Stimulated activated CD4-positive, alpha-beta T cell treated with anti-CD3 and anti-CD28 coated beads, Interleukin-12 subunit alpha, Interleukin-12 subunit beta, amount 100 ng/mL, for 48 hours (primary cell): Measurements from ENCODE around the gene MRPL27.
"Not testable (repeated sequence)": the region's sequence is repeated elsewhere in the genome, so short reads cannot be mapped to it uniquely, and the experiment has no call there.

Experiments
- DNase-seq, 3 donors: peaks; one replicate each; pipeline ENCODE4 v3.0.0-alpha.2; 2020; ENCODE audit warnings: low read depth in 2 of 3, low spot score in 1 of 3

MRPL27 gene

DNA sequence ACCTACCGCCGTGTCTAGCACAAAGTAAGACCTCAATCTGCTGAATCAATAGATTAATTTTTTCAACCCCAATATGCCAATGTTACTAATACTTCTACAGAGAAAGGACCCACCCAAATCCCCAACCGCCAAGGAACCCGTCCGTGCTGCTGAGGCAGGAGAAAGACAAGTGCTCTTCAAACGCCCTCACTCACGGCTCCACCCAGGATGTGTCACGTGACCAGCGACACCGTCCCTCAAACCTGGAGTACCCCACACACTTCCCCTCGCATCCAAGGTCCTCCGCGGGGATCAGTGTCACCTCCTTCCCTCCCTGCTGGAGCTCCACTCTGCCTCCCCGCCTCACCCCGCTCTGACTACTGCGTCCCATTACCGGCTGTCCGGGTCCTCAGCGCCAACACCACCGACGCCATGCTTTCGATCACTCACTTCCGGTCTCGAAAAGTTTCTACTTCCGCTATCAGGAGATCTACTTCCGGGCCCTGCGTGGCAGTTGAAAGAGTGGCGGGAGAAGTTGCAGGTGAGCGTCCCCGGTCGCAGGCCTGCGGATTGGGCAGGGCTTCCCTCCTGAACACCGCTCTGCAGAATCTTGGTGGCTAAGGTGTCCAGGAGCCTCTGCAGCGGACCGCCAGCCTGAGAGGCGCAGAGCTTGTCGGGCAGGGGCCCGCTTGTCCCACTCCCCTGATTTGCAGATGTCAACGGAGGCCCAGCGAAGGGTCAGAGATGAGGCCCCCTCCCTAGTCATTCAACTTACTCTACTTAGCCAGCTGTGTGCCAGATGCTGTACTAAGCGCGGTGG, at the start of gene MRPL27, which contains the start of gene EME1:
Gene MRPL27 (minus strand): TSS at position 427 of the 799 bp plus-strand sequence. CDS start 14 bp downstream, at position 413.
Gene EME1 (plus strand): TSS at position 472 of the 799 bp plus-strand sequence. CDS start 1,980 bp downstream, outside the sequence.
- DNase-seq, result peak; percentile 74 to 81 (median 79)

DNA sequence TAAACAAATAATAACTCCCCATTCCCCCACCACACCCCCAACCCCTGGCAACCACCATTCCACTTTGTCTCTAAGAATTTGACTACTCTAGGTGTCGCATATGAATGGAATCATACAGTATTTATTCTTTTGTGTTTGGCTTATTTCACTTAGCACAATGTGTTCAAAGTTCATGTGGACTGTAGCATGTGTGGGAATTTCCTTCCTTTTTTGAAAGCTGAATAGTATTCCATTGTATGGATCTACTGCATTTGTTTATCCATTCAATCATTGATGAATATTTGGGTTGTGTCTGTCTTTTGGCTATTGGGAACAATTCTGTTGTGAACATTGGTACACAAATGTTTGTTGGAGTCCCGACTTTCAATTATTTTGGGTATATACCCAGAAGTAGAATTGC, 49.8 kb upstream of the MRPL27 start:
- DNase-seq, result no peak

DNA sequence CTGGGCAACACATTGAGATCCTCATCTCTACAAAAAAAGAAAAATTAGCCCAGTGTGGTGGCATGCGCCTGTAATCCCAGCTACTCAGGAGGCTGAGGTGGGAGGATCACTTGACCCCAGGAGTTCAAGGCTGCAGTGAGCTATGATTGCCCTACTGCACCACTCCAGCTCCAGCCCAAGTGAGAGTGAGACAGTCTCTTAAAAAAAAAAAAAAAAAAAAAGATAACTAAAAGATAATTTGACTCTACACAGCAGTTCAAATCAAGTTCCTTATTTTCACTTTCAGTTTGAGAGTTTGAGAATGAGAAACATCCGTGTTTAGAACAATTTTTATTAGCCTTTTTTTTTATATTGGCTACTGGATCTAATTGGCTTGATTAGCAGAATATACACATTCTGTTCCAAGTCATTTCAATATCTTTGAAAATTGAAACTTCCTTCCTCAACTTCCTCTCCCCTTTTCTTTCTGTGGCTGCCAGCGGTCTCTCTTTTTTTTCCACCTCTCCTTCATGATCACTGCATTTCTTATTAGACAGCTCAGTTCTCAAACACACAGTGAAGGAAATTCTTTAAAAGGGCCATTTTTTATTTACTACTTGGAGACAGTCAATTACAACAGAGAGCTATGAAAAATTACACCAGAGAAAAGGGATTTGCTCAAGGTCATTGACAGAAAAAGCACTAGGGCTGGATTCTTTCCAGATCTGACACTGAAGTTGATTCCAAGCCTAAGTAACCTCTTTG, 48.5 kb upstream of the MRPL27 start:
- DNase-seq, result no peak

DNA sequence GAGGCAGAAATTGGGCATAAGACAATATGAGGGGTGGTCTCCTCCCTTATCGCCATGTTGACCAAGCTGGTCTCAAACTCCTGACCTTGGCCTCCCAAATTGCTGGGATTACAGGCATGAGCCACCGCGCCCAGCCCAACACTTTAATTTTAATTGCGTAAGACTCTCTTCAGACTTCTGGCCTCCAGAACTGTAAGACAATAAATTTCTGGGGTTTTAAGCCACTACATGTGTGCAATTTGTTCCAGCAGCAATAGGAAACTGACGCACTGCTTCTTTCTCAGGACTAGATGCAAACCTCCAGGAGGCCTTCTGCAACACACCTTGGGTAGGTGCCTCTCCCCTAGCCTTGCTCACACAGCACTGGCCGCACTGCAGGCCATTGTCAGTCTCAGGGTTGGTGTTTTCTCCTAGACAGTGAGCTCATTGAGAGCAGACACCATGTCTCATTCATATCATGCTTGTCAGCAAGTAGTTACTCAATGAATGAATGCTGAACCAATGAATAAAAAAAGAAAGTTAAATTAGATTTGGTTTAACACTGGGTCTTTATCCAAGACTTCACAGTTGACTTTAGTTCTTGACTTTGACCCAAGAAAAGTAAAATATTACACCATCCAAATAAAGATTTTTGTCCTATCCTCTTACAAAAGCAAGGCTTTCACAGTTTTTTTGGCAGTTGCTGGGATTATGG, 47.6 kb upstream of the MRPL27 start:
- no peak for DNase-seq

DNA sequence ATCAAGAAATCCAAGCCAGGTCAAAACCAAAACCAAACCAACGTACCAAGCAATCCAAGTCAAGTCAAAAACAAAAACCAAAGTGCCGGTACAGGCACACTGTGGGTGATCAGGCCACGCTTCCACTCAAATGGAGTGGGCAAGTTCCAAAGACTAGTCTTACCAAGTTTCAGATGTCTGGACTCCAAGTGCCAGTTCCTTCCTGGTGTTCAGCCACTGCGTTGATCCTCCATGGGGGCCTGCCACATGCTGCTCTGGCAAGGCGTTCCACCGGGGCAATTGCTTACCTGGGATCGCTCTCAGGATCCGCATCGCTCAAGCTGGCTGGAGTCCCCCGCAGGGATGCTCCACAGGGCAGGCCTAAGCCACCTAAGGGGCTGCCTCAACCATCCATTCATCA, 46.6 kb upstream of the MRPL27 start:
- not testable (repeated sequence) for DNase-seq

DNA sequence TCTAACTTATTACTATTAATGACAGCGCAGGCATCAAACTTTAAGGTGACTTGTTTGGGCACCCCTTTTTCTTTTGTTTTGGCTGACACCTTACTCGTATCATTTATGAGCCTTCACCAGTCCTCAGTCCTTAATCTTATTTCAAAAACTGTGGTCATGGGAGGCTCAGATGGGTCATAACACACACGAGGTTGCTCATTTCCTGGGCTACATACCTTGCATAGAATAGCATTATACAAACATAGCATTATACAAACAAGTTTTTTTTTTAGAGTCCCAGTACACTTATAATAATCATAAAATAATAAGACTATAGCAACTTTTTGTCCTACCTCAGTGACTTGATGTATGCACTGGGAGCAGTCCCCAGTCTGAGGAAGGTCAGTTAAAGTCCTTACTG, 41.8 kb upstream of the MRPL27 start:
- no peak for DNase-seq

DNA sequence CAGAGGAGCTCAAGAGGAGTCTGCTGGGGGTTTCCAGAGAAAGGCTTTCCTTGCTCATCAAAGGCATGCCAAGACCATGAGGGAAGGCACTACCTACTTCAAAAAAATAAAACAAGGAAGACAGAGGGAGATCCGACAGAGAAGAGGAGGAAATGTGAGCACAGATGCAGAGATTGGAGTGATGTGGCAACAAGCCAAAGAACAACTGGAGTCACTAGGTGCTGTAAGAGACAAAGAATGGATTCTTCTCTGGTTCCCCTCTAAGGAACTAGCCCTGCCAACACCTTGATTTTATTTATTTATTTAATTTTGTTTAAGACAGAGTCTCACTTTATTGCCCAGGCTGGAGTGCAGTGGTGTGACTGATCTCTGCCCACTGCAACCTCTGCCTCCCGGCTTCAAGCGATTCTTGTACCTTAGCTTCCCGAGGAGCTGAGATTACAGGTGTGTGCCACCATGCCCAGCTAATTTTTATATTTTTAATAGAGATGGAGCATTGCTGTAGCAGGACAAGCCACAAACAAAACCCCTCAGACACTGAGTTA, 39.3 kb upstream of the MRPL27 start:
- no peak for DNase-seq

DNA sequence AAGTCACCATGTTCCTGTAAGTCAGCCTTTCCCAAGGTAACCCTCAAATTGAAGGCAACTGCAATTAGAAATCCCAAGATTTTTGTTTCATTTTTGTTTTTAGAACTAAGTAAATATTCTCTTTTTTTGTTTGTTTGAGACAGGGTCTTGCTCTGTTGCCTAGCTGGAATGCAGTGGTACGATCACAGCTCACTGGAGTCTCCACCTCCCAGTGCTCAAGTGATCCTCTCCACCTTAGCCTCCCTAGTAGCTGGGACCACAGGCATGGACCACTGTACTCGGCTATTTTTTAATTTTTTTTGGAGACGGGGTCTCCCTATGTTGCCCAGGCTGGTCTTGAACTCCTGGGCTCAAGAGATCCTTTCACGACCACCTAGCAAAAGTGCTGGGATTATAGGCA, 34.9 kb upstream of the MRPL27 start:
- DNase-seq, result no peak

DNA sequence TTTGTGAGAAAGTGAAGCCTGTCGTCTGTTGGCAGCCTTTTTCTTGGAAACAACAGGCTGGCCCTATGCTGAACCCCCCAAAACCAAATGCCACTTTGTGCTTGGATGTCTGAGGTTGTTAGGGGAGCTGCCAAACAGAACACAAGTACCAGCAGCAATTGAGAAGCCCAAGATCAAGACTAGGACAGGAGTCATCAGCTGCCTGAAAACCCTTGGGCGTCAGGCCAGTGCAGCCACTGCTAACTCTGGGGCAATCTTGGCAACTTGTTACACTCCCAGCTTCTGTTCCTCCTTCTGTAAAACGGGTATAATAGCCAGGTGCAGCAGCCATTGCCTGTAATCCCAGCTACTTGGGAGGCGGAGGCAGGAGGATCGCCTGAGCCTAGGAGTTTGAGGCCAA, 33.6 kb upstream of the MRPL27 start:
- DNase-seq, result no peak

DNA sequence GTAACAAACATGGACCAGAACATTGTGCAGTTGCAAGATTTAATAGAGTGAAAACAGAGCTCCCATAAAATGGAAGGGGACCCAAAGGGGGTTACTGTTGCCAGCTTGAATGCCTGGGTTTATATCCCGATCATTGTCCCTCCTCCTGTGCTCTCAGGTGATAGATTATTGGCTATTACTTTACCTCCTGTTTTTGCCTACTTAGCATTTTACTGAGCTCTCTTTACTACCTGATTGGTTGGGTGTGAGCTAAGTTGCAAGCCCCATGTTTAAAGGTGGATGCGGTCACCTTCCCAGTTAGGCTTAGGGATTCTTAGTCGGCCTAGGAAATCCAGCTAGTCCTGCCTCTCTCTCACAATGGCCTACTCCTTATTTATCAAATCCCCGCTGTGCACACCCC, 32.4 kb upstream of the MRPL27 start:
- not testable (repeated sequence) for DNase-seq

DNA sequence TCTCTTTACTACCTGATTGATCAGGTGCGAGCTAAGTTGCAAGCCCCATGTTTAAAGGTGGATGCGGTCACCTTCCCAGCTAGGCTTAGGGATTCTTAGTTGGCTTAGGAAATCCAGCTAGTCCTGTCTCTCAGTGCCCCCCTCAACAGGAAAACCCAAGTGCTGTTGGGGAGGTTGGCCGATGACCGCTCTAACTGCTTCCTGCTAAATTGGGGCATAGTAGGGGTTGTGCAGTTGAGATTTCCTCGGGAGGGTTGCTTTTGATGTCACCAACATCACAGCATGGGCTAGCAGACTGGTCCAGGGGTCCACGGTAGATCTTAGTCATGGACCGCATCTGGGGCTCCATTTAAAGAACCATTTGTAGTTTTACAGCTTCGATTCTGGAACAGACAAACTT, 26.6 kb upstream of the MRPL27 start:
- not testable (repeated sequence) for DNase-seq

DNA sequence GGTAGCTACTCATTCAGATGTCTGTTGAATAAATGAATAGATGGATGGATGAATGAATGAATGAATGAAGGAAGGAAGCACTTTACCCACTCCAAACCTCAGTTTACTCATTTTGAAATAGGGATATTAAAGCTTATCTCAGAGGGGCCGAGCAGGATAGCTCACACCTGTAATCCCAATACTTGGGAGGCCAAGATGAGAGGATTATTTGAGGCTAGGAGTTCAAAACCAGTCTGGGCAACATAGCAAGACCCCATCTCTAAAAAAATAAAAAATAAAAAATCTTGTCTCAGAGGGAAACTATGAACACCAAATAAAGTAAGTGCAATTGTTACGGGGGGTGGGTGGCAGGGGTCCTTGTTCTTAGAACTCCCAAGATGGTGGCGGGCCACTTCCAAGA, 25.7 kb upstream of the MRPL27 start:
- DNase-seq, result not testable (repeated sequence)

DNA sequence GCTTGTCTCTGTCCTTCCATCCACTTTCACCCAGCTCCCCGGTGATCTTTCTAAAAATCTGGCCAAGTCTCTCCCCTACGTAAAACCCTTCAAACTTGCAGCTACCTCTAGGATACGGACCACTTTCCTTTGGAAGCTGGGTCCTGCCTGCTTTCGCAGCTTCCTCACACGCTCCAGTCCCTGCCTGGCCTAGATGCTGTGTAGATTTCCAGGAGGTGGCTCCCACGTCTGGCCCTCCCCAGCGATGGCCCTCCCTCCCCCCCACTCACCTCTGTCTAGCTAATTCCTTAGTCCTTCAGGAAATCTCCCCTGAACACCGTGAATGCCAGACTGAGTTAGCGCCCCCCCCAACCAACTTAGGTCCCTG, 24.9 kb upstream of the MRPL27 start:
- no peak for DNase-seq

DNA sequence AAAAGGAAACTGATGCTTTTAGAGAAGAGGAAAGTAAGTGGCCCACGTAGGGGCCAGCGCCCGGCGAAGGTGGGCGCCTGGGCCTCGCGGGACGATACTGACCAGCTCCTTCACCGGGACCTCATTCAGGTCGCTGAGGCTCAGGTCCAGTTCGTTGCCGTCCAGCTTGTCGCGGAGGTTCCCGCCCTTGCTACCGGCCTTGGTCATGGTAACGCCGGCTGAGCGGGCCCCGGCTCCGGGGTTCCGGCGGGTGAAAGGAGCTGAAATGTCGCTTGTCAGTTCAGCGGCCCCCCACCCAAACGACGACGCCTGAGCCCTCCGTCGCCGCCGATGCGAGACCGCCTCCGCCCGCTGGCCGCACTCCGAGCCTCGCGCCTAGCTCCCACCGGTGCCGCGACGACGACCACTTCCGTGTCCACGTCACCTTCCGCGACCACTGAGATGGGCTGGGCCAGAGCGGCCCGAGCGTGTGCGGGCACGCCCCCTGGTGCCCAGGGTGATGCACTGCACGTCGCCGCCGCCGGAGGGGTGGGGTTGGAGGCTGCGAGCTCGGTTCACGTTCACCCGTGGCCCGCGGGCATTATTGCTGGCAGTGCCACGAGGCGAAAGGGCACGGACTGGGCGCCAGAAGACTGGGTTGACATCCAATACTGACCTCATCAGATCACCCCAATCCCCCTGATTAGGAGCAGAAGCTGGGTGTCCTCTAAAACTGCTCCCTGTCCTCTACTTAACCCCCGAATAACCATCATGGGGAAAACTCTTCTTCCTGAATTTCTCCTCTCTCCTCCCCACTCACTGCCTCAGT, 24.3 kb upstream of the MRPL27 start, which contains the start of gene LRRC59:
Gene LRRC59 (minus strand): TSS at position 413 of the 808 bp plus-strand sequence. CDS start 206 bp downstream, at position 207.
- DNase-seq, result peak; percentile 83 to 95 (median 88)

DNA sequence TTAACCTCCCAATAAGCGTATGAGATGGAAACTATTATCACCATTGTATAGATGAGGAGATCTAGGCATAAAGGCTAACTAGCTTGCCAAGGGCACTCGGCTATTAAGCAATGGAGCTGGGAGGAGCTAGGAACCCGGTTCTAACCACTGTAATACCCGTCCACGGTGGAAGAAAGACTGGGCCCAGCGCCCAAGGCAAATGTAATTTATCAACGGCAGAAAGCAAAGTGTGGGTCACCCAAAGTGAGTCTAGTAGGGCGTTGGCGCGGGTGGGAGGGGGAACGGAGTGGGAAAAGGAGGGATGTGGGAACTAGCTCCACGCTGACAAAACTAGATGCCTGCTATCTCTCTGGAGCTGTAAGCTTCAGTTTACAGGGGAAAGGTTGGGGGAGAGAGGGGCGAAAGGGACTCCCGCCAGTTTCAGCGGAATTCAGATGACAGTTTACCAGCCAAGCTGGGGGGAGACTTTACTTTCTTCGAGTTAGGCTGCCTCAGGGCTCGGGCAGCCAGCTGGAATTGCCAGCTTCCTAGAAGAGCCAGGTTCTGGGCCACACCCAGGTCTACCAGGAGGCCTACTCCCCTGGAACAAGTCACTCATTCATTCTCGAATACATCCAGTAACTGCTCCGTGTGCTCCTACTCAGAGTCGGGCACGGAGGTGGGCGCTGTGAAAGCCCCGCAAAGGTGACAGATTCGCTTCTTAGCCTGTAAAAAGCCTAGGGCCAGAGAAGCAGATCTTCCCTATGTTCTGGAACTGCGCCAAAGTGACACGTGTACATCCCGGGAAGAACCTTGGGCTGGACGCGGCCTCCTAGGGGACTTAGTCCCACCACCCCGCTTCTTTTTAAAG, 23.5 kb upstream of the MRPL27 start:
- no peak for DNase-seq

DNA sequence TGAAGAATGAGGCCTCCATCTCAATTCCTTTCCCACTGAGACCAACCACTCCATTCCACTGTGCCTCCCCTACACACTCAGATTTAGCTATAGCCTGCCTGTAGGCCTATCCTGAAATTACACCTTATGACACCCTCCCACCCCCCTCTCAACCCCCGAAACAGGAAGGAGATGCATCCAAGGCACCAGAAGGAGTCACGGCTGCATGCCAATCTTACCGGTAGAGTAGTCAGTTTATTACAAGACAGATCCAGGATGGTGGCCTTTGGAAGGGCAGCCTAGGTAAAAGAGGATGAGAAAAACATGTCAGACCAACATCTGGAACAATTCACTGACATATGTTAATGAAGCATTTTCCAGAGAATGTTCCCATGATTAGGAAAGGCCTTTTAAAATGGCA, 21.7 kb upstream of the MRPL27 start:
- no peak for DNase-seq

DNA sequence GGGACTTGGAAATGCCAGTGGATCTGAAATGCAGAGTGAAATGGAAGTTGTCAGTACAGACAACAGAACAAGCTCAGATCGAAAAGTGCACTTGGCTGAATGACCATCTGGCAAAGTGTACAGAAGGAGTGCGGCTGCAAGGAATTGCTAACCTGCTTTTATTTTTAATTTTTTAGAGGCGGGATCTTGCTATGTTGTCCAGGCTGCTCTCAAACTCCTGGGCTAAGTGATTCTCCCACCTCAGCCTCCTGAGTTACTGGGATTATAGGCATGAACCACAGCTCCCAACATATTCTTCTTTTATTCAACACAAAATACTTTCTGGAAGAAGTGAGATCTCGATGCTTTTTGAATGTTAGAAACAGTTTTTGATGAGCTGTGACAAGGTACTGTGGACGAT, 20.7 kb upstream of the MRPL27 start:
- no peak for DNase-seq

DNA sequence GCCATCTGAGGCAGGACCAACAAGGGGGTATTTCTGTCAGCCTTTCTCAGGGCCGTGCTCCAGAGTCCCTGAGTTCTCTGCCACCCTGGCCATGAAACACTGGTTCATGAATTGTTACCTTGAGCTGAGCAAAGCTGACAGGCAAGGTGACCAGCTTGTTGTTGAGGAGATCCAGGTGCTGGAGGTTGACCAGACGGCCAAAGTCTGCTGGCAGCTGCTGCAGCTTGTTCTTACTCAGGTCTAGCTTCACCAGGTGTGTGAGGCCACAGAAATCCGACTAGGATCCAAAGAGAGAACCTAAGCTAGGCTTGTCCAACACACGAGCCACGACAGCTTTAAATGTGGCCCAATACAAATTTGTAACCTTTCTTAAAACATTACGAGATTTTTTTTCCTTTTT, 19.6 kb upstream of the MRPL27 start:
- DNase-seq, result no peak

DNA sequence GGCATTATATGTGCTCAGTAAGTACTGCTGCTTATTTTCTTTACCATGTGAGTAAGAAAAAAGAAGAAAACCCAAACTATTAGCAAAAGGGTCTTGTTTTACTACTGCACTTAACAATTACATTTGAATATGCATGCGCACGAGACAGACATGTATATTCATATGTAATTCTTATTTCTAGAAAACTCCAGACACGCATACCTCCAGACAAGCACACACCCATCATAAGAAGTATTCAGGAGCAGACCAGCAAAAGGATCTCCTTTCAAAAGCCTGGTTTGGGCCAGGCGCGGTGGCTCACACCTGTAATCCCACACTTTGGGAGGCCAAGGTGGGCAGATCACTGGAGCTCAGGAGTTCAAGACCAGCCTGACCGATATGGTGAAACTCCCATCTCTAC, 16.6 kb upstream of the MRPL27 start:
- DNase-seq, result no peak

DNA sequence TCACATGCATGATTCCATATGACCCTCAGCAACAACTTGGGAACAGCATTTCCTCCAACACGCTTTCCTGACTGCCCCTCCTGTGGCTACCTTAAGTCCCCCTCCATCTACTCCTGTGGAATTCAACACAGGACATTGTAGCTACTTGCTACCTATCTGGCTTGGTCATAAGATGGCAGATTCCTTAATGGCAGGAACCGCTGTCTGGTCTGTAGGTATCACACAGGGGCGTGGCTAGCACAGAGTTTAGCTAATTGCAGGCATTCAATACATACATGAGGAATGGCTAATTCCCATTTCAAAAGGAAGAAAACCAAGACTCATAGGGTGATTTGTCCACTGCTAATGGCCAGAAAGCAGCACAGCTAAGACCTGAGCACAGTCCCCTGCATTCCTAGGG, 15.7 kb upstream of the MRPL27 start:
- no peak for DNase-seq
